Measurements from ENCODE around the gene MYOZ3.

Gene MYOZ3

DNA sequence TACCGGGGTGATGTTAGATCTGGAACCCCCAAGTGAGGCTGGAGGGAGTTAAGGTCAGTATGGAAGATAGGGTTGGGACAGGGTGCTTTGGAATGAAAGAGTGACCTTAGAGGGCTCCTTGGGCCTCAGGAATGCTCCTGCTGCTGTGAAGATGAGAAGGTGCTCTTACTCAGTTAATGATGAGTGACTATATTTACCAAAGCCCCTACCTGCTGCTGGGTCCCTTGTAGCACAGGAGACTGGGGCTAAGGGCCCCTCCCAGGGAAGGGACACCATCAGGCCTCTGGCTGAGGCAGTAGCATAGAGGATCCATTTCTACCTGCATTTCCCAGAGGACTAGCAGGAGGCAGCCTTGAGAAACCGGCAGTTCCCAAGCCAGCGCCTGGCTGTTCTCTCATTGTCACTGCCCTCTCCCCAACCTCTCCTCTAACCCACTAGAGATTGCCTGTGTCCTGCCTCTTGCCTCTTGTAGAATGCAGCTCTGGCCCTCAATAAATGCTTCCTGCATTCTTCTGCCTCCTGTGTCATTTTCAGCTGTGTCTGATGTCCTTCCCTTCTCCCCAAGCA lies 2.3 kb upstream of the MYOZ3 start:
- no peak for TF ChIP-seq ZNF565 (CRISPR knock-in tag; conservative IDR thresholded peaks at IDR 0.05; ENCODE audit: low read depth)
- TF ChIP-seq, protein P1, sequence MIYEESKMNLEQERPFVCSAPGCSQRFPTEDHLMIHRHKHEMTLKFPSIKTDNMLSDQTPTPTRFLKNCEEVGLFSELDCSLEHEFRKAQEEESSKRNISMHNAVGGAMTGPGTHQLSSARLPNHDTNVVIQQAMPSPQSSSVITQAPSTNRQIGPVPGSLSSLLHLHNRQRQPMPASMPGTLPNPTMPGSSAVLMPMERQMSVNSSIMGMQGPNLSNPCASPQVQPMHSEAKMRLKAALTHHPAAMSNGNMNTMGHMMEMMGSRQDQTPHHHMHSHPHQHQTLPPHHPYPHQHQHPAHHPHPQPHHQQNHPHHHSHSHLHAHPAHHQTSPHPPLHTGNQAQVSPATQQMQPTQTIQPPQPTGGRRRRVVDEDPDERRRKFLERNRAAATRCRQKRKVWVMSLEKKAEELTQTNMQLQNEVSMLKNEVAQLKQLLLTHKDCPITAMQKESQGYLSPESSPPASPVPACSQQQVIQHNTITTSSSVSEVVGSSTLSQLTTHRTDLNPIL (CRISPR knock-in tag; IDR thresholded peaks at IDR 0.05; ENCODE audit: low read depth): no peak
- ATAC-seq: peak; percentile 14

DNA sequence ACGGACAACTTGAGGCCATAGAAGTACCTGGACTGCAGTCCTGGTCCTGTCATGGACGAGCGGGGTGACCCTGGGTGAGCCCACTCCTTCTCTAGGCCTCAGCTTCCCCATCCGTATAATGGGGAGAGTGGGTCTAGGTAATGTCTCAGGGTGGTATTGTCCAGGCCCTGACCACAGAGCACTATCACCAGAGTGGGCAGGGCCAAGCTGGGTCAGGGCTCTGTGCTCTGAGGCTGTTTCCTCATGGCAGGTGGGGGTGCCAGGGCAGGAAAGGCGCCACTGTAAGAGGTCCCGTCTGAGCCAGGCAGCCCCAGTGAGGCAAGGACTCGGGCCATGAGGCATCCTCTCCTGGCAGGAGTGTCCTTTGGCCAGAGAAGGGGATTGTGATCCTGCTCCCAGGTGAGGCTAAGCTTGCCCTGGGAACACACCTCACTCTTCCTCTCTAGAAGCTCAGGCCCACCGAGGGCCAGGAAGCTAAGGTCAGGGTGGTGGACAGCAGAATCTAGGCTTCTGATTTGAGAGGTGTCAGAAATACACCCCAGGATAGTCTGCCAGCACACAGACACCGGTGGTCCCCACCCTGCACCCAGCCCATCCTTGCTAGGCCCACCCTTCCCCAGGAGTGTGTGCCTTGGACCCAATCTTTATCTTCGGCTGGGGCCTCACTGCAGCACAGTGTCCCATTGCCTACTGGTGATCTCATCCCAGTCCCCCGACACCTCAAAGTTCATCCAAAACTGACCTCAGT lies 1.5 kb upstream of the MYOZ3 start:
- TF ChIP-seq OSR1 (CRISPR knock-in tag; IDR thresholded peaks at IDR 0.05): no peak
- no peak for TF ChIP-seq ZC3H10 (CRISPR knock-in tag; IDR thresholded peaks at IDR 0.05)
- no peak for TF ChIP-seq ZNF565 (CRISPR knock-in tag; conservative IDR thresholded peaks at IDR 0.05; ENCODE audit: low read depth)
- TF ChIP-seq GLIS3 (CRISPR knock-in tag; IDR thresholded peaks at IDR 0.05): no peak
- TF ChIP-seq RARB (CRISPR knock-in tag; IDR thresholded peaks at IDR 0.05): no peak
- TF ChIP-seq TOX (CRISPR knock-in tag; IDR thresholded peaks at IDR 0.05; ENCODE audit: borderline replicate concordance): no peak
- TF ChIP-seq, protein P2, sequence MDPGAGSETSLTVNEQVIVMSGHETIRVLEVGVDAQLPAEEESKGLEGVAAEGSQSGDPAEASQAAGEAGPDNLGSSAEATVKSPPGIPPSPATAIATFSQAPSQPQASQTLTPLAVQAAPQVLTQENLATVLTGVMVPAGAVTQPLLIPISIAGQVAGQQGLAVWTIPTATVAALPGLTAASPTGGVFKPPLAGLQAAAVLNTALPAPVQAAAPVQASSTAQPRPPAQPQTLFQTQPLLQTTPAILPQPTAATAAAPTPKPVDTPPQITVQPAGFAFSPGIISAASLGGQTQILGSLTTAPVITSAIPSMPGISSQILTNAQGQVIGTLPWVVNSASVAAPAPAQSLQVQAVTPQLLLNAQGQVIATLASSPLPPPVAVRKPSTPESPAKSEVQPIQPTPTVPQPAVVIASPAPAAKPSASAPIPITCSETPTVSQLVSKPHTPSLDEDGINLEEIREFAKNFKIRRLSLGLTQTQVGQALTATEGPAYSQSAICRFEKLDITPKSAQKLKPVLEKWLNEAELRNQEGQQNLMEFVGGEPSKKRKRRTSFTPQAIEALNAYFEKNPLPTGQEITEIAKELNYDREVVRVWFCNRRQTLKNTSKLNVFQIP (CRISPR knock-in tag; IDR thresholded peaks at IDR 0.05; ENCODE audit: borderline replicate concordance, low read depth): no peak
- TF ChIP-seq SNAI2 (CRISPR knock-in tag; IDR thresholded peaks at IDR 0.05): no peak
- TF ChIP-seq CSDC2 (CRISPR knock-in tag; IDR thresholded peaks at IDR 0.05): no peak
- TF ChIP-seq, protein P3, sequence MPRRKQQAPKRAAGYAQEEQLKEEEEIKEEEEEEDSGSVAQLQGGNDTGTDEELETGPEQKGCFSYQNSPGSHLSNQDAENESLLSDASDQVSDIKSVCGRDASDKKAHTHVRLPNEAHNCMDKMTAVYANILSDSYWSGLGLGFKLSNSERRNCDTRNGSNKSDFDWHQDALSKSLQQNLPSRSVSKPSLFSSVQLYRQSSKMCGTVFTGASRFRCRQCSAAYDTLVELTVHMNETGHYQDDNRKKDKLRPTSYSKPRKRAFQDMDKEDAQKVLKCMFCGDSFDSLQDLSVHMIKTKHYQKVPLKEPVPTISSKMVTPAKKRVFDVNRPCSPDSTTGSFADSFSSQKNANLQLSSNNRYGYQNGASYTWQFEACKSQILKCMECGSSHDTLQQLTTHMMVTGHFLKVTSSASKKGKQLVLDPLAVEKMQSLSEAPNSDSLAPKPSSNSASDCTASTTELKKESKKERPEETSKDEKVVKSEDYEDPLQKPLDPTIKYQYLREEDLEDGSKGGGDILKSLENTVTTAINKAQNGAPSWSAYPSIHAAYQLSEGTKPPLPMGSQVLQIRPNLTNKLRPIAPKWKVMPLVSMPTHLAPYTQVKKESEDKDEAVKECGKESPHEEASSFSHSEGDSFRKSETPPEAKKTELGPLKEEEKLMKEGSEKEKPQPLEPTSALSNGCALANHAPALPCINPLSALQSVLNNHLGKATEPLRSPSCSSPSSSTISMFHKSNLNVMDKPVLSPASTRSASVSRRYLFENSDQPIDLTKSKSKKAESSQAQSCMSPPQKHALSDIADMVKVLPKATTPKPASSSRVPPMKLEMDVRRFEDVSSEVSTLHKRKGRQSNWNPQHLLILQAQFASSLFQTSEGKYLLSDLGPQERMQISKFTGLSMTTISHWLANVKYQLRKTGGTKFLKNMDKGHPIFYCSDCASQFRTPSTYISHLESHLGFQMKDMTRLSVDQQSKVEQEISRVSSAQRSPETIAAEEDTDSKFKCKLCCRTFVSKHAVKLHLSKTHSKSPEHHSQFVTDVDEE (CRISPR knock-in tag; IDR thresholded peaks at IDR 0.05): no peak
- TF ChIP-seq, protein P4, sequence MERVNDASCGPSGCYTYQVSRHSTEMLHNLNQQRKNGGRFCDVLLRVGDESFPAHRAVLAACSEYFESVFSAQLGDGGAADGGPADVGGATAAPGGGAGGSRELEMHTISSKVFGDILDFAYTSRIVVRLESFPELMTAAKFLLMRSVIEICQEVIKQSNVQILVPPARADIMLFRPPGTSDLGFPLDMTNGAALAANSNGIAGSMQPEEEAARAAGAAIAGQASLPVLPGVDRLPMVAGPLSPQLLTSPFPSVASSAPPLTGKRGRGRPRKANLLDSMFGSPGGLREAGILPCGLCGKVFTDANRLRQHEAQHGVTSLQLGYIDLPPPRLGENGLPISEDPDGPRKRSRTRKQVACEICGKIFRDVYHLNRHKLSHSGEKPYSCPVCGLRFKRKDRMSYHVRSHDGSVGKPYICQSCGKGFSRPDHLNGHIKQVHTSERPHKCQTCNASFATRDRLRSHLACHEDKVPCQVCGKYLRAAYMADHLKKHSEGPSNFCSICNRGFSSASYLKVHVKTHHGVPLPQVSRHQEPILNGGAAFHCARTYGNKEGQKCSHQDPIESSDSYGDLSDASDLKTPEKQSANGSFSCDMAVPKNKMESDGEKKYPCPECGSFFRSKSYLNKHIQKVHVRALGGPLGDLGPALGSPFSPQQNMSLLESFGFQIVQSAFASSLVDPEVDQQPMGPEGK (CRISPR knock-in tag; IDR thresholded peaks at IDR 0.05; ENCODE audit: borderline replicate concordance): no peak
- TF ChIP-seq, protein P5, sequence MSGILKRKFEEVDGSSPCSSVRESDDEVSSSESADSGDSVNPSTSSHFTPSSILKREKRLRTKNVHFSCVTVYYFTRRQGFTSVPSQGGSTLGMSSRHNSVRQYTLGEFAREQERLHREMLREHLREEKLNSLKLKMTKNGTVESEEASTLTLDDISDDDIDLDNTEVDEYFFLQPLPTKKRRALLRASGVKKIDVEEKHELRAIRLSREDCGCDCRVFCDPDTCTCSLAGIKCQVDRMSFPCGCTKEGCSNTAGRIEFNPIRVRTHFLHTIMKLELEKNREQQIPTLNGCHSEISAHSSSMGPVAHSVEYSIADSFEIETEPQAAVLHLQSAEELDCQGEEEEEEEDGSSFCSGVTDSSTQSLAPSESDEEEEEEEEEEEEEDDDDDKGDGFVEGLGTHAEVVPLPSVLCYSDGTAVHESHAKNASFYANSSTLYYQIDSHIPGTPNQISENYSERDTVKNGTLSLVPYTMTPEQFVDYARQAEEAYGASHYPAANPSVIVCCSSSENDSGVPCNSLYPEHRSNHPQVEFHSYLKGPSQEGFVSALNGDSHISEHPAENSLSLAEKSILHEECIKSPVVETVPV (CRISPR knock-in tag; IDR thresholded peaks at IDR 0.05): no peak
- TF ChIP-seq, protein P1 (CRISPR knock-in tag; IDR thresholded peaks at IDR 0.05; ENCODE audit: low read depth): no peak
- TF ChIP-seq ARNTL (CRISPR knock-in tag; IDR thresholded peaks at IDR 0.05; ENCODE audit: borderline replicate concordance, low read depth): no peak
- TF ChIP-seq ESRRG (CRISPR knock-in tag; IDR thresholded peaks at IDR 0.05): no peak
- no peak for TF ChIP-seq ZFP30 (CRISPR knock-in tag; IDR thresholded peaks at IDR 0.05)
- no peak for TF ChIP-seq ZFP3 (CRISPR knock-in tag; IDR thresholded peaks at IDR 0.05)
- no peak for ATAC-seq

All from SK-N-SH treated with all-trans-retinoic acid at 6 μM for 48 hours (cell line).